Measurements from ENCODE around the gene STBD1.

GRCh38 chr4:76272582-76272981, 34.0 kb upstream of the STBD1 start:
- TF ChIP-seq POLR2A (IDR thresholded peaks at IDR 0.05) (no peak), CTCF (IDR thresholded peaks at IDR 0.05) (no peak), EP300 (IDR thresholded peaks at IDR 0.05) (no peak)

Measured in gastroesophageal sphincter (tissue), 3 donors.